CD4-positive, alpha-beta memory T cell (primary cell): ENCODE data around the gene HPF1. TPM values are rescaled to one million over a fixed set of nuclear protein-coding genes. Genes with fewer than 3 reads are reported as not detected.
"Not testable (repeated sequence)": the region's sequence is repeated elsewhere in the genome, so short reads cannot be mapped to it uniquely, and the experiment has no call there.

Experiments used
- CTCF ChIA-PET: fragments of 350-600 bp; sonication (Branson Sonifier 250); formaldehyde crosslinking; loops from one replicate; lab custom pipeline; 2021; ENCODE audit warnings: inconsistent platforms; ENCODE audit not compliant: partially characterized antibody; lab: Charles Lee
- POLR2A ChIA-PET: fragments of 350-600 bp; sonication (Branson Sonifier 250); formaldehyde crosslinking; loops from one replicate; lab custom pipeline; 2021; ENCODE audit not compliant: partially characterized antibody; lab: Charles Lee
- DNase-seq, 5 donors: peaks; one replicate each; pipeline versions ENCODE4 v3.0.0 to v3.0.0-alpha.2; 2020 to 2022; ENCODE audit warnings: mixed read lengths in 1 of 5
- H3K27ac ChIP-seq: one replicate; pipeline ENCODE4 v1.7.0; 2013; ENCODE audit warnings: low read depth, low read length
- H3K27me3 ChIP-seq: 2 replicates; pipeline ENCODE4 v1.7.0; 2013; ENCODE audit warnings: mild to moderate bottlenecking, low read length, moderate library complexity; ENCODE audit not compliant: insufficient read depth
- H3K36me3 ChIP-seq: 2 replicates; pipeline ENCODE4 v1.7.0; 2013; ENCODE audit warnings: mild to moderate bottlenecking, low read length, moderate library complexity; ENCODE audit not compliant: insufficient read depth
- H3K4me1 ChIP-seq: 2 replicates; pipeline ENCODE4 v1.7.0; 2013; ENCODE audit warnings: mild to moderate bottlenecking, low read length, moderate library complexity; ENCODE audit not compliant: insufficient read depth
- H3K4me3 ChIP-seq, 2 donors: one replicate each; pipeline ENCODE4 v1.7.0; 2013; ENCODE audit warnings: low read length in 2 of 2, mild to moderate bottlenecking in 1 of 2
- H3K9me3 ChIP-seq, 2 donors: one replicate each; pipeline ENCODE4 v1.7.0; 2013; ENCODE audit warnings: low read length in 2 of 2, control low read depth in 1 of 2; ENCODE audit not compliant: control insufficient read depth in 1 of 2
- H3K27ac Mint-ChIP-seq, 7 donors: one replicate each; pipeline ENCODE4 v1.8.0; 2020 to 2021; ENCODE audit warnings: mixed read lengths in 7 of 7, mild to moderate bottlenecking in 6 of 7, inconsistent platforms in 3 of 7, moderate library complexity in 3 of 7
- H3K27me3 Mint-ChIP-seq, 2 donors: one replicate each; pipeline ENCODE4 v1.8.0; 2020 to 2021; ENCODE audit warnings: mixed read lengths in 2 of 2
- H3K36me3 Mint-ChIP-seq, 2 donors: one replicate each; pipeline ENCODE4 v1.8.0; 2020 to 2021; ENCODE audit warnings: mixed read lengths in 2 of 2, inconsistent platforms in 1 of 2, mild to moderate bottlenecking in 1 of 2
- H3K4me1 Mint-ChIP-seq, 4 donors: one replicate each; pipeline ENCODE4 v1.8.0; 2020 to 2021; ENCODE audit warnings: mixed read lengths in 4 of 4, mild to moderate bottlenecking in 1 of 4
- H3K4me3 Mint-ChIP-seq, 8 donors: one replicate each; pipeline ENCODE4 v1.8.0; 2020 to 2021; ENCODE audit warnings: mixed read lengths in 8 of 8, mild to moderate bottlenecking in 7 of 8, moderate library complexity in 6 of 8, inconsistent platforms in 3 of 8
- H3K9me3 Mint-ChIP-seq, 8 donors: one replicate each; pipeline ENCODE4 v1.8.0; 2020 to 2021; ENCODE audit warnings: mixed read lengths in 8 of 8, mild to moderate bottlenecking in 5 of 8, inconsistent platforms in 3 of 8, moderate library complexity in 1 of 8
- intact Hi-C: fragments of 100-400 bp; cut with micrococcal nuclease; formaldehyde crosslinking; loops from one replicate; pipeline ENCODE4 v1.15.1; 2023
- polyA plus RNA-seq, 2 donors: library from polyadenylated mRNA; unstranded; fragments of 300-500 nt; fragmentation: Illumina TruSeq; gene quantifications; one replicate each; pipeline ENCODE4 v1.2.3, GENCODE V29; 2021
- total RNA-seq, 2 experiments: library from RNA; stranded (reverse); gene quantifications; one replicate each; pipeline ENCODE4 v1.2.3, GENCODE V29; 2021

HPF1 gene
- total and polyA plus RNA-seq, 4 experiments from 2014 or later, result 14.4 to 49.5 (median 28.4) TPM

DNA sequence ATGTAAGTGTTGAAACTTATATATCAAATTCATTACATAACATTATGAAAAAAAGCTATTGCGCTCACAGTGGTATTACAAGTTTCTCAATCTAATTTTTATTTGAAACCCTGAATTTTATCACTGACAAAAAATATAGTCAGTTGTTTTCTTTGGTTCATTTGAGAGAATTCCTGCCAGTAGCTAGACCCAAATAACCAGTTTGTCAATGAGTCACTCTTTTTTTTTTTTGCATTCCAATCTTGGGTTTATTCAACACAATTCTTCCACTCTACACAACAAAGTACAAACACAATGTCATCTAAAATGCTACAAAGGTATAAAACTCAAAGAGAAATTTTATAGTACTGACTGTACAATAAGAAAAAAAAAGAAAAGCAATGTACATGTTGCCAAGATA is 13.1 kb downstream of the HPF1 start:
- H3K36me3 ChIP-seq, result peaks cover 14% of the 10 kb centered on the region
- H3K4me1 Mint-ChIP-seq, result peaks cover 0 to 6% (median 0%) of the 10 kb centered on the region in 4 donors

DNA sequence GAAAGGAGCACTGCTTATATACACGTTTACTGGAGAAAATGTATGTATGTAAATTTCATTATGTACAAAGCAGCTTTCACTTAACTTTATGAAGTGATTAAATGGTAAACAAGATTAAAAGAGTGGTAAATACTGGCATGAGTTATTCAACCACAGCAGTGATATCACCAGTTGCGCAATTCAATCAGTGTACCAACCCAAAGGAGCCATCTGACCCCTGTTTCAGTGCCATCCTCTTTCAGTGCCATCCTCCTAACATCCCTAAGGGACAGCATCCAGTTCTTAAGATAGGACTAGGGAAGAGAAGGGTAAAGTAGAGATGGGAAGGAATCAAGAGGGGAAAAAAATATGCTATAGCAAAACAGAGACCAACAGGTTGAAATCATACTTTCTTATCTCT is 16.2 kb downstream of the HPF1 start:
- intact Hi-C loops, result no loop called here
- DNase-seq, result no peak
- peak overlapping the region in 1 of 7 donors; percentile 1 for H3K27ac Mint-ChIP-seq
- CTCF ChIA-PET, result interaction anchor here (1.3 kb wide), 1 partner anchor 122 kb away, joined by 3 read pairs; no protein-coding TSS in a partner anchor
- POLR2A ChIA-PET, result no interaction called here
- no peaks in the 10 kb centered on the region for H3K9me3 ChIP-seq
- H3K27me3 ChIP-seq, result no peaks in the 10 kb centered on the region
- no peak overlapping the region for H3K4me3 Mint-ChIP-seq
- H3K36me3 Mint-ChIP-seq, result peaks cover 49 to 55% of the 10 kb centered on the region in 2 donors
- H3K27ac ChIP-seq, result no peak overlapping the region
- no peaks in the 10 kb centered on the region for H3K27me3 Mint-ChIP-seq
- no peak overlapping the region for H3K4me3 ChIP-seq
- no peaks in the 10 kb centered on the region for H3K9me3 Mint-ChIP-seq
- no peaks in the 10 kb centered on the region for H3K36me3 ChIP-seq
- H3K4me1 Mint-ChIP-seq, result peaks cover 0 to 6% (median 0%) of the 10 kb centered on the region in 4 donors
- no peaks in the 10 kb centered on the region for H3K4me1 ChIP-seq

More for the DNA sequence above, 13.1 kb downstream of the HPF1 start:
- Mint-ChIP-seq H3K4me3 (no peak overlapping the region), H3K27ac (peak overlapping the region in 1 of 7 donors; percentile 28), H3K27me3 (no peaks in the 10 kb centered on the region), H3K36me3 (peaks cover 35 to 46% of the 10 kb centered on the region in 2 donors), H3K9me3 (no peaks in the 10 kb centered on the region)
- Histone ChIP-seq H3K9me3 (no peaks in the 10 kb centered on the region), H3K4me3 (no peak overlapping the region), H3K4me1 (no peaks in the 10 kb centered on the region), H3K27me3 (no peaks in the 10 kb centered on the region), H3K27ac (no peak overlapping the region)
- no peak for DNase-seq
- CTCF ChIA-PET, result interaction anchor here (0.6 kb wide), 1 partner anchor 734 kb away, joined by 3 read pairs; the partner anchor contains the start of gene CBR4
- intact Hi-C loops, result no loop called here
- POLR2A ChIA-PET, result no interaction called here

DNA sequence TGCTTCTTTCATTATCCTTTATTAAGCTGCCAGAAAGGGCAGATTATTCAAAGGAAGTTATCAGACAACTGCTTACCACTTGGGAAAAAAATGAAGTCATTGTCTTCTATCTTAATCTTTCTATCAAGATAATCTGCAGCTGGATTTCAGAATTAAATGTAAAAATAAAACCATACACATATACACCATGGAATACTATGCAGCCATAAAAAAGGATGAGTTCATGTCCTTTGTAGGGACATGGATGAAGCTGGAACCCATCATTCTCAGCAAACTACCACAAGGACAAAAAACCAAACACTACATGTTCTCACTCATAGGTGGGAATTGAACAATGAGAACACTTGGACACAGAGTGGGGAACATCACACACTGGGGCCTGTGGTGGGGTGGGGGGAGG is 19.1 kb downstream of the HPF1 start:
- H3K36me3 ChIP-seq, H3K4me3 ChIP-seq, DNase-seq, H3K4me1 ChIP-seq, H3K27me3 Mint-ChIP-seq, H3K27ac ChIP-seq, H3K4me1 Mint-ChIP-seq, intact Hi-C loops, H3K9me3 ChIP-seq, H3K27me3 ChIP-seq, H3K4me3 Mint-ChIP-seq, H3K9me3 Mint-ChIP-seq, POLR2A ChIA-PET: not testable (repeated sequence)
- CTCF ChIA-PET, result interaction anchor here (1.5 kb wide), 1 partner anchor 12 kb away, joined by 3 read pairs; no protein-coding TSS in a partner anchor
- peaks cover 46 to 48% of the 10 kb centered on the region in 2 donors for H3K36me3 Mint-ChIP-seq
- H3K27ac Mint-ChIP-seq, result peak overlapping the region in 1 of 7 donors; percentile 86

DNA sequence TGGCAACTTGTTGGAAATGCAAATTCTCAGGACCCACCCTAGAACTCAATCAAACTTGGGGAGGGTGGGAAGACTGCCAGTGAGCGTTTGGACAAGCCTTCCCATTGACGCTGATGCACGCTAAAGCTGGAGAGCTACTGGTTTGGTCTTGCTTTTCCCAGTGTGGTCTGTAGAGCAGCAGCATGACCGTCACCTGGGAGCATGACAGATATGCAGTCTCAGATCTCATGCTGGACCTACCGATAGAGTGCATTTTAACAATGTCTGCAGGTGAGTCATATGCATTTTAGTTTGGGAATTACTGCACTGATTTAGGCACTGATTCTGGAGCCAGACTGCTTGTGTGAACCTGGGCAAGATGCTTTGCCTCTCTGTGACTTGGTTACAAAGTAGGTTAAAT is 27.2 kb downstream of the HPF1 start:
- no peaks in the 10 kb centered on the region for H3K27me3 Mint-ChIP-seq
- ChIA-PET POLR2A (no interaction called here), CTCF (interaction anchor here (1.2 to 1.3 kb wide), 2 partner anchors 31 to 80 kb away, joined by 3 to 4 read pairs; no protein-coding TSS in a partner anchor)
- H3K4me1 Mint-ChIP-seq, result peaks cover 0 to 2% (median 0%) of the 10 kb centered on the region in 4 donors
- intact Hi-C loops, result no loop called here
- Histone ChIP-seq H3K36me3 (peaks cover 10% of the 10 kb centered on the region), H3K27ac (no peak overlapping the region), H3K4me3 (no peak overlapping the region), H3K27me3 (no peaks in the 10 kb centered on the region), H3K9me3 (no peaks in the 10 kb centered on the region), H3K4me1 (no peaks in the 10 kb centered on the region)
- H3K4me3 Mint-ChIP-seq, result no peak overlapping the region
- H3K9me3 Mint-ChIP-seq, result no peaks in the 10 kb centered on the region
- no peak for DNase-seq
- peaks cover 22 to 39% of the 10 kb centered on the region in 2 donors for H3K36me3 Mint-ChIP-seq
- H3K27ac Mint-ChIP-seq, result peak overlapping the region in 1 of 7 donors; percentile 7

DNA sequence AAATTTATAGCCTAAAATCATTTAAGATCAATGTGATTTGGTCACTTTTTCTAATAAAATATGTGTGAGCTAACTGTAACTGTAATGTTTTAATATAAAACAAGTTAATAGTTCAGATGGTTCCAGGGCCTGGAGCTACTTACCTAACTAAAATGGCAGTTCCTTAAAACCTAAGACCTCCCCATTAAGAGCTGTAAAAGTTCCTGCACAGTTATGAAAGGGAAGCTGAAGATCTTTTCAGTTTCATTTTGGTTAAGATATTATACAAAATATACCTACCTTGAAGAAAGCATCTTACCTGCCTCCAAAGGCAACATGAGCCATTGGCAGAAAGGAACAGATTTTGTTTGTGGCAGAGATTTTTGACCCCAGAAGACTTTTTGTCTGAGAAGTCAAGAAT is 30.1 kb downstream of the HPF1 start:
- H3K9me3 ChIP-seq, result no peaks in the 10 kb centered on the region
- no peaks in the 10 kb centered on the region for H3K9me3 Mint-ChIP-seq
- no peak overlapping the region for H3K4me3 Mint-ChIP-seq
- peaks cover 10% of the 10 kb centered on the region for H3K36me3 ChIP-seq
- no peaks in the 10 kb centered on the region for H3K4me1 ChIP-seq
- DNase-seq, result no peak
- intact Hi-C loops, result no loop called here
- peaks cover 0 to 2% (median 0%) of the 10 kb centered on the region in 4 donors for H3K4me1 Mint-ChIP-seq
- peaks cover 20 to 32% of the 10 kb centered on the region in 2 donors for H3K36me3 Mint-ChIP-seq
- no peak overlapping the region for H3K27ac ChIP-seq
- CTCF ChIA-PET, result interaction anchor here (1.4 to 2.5 kb wide), 2 partner anchors 11 to 114 kb away, joined by 3 to 8 read pairs; partner anchors contain the start of gene NEK1
- no peaks in the 10 kb centered on the region for H3K27me3 ChIP-seq
- POLR2A ChIA-PET, result interaction anchor here (0.6 kb wide), 1 partner anchor 31 kb away, joined by 3 read pairs; no protein-coding TSS in a partner anchor
- H3K27ac Mint-ChIP-seq, result no peak overlapping the region
- no peak overlapping the region for H3K4me3 ChIP-seq
- no peaks in the 10 kb centered on the region for H3K27me3 Mint-ChIP-seq

DNA sequence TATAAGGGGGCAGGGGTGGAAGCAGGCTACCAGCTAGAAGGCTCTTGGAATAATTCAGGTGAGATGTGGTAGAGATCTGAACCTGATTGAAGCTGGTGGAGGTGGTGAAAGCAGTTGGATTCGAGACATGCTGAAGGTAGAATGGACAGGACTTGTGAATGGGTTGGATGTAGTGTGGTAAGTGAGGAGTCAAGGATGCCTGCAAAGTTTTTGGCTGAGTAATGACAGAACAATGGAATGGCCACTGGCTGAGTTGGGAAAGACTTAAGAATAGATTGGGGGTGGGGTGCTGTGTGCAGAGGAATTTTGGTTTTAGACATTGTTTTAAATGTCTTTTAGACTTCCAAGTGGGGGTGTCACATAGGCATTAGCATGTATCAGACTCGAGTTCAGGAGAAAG is 33.5 kb downstream of the HPF1 start:
- Mint-ChIP-seq H3K4me1 (peaks cover 4 to 14% (median 6%) of the 10 kb centered on the region in 4 donors), H3K27me3 (no peaks in the 10 kb centered on the region), H3K9me3 (no peaks in the 10 kb centered on the region), H3K27ac (no peak overlapping the region), H3K36me3 (peaks cover 3 to 27% of the 10 kb centered on the region in 2 donors), H3K4me3 (no peak overlapping the region)
- Histone ChIP-seq H3K4me3 (no peak overlapping the region), H3K9me3 (no peaks in the 10 kb centered on the region), H3K36me3 (no peaks in the 10 kb centered on the region), H3K4me1 (no peaks in the 10 kb centered on the region), H3K27ac (no peak overlapping the region), H3K27me3 (no peaks in the 10 kb centered on the region)
- ChIA-PET CTCF (interaction anchor here (1.3 to 1.4 kb wide), 2 partner anchors 108 to 111 kb away, joined by 3 to 6 read pairs; partner anchors contain the start of gene NEK1), POLR2A (no interaction called here)
- DNase-seq, result no peak
- intact Hi-C loops, result no loop called here

DNA sequence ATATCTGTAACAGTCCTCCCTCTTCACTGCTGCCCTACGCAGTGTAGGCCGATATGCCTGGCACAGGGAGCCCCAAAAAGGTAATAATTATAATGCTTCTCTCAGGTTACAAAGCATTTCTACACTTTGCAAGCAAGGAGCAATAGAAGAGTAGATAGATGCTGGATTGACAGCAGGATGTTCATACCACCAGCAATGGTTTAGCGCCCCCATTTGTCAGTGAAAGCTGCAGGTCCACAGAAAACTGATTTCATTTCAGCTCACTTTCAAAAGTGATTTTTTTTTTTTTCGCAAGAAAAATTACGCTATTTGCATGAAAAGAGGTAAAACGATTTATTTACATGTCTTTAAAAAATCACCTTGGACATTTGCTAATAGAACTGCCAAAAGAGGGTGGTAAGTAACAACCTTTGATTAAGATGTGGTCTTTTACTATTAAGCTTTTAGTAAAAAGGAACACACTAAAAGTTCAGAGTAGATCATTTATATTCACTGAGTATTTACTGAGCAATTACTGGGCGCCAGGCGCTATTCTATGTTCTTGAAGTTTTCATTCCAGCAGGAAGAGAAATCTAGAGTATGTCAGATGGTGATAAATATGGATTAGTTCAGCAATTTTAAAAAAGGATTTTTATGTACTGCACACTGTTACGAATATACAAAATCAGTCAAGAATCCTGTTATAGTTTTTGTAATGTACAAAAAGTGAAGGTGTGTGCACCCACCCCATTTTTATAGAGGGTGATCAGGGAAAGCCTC is 34.4 kb downstream of the HPF1 start:
- no peaks in the 10 kb centered on the region for H3K27me3 ChIP-seq
- H3K9me3 ChIP-seq, result no peaks in the 10 kb centered on the region
- intact Hi-C loops, result loop anchor here (2.0 kb wide), 1 partner anchor 111 kb away; the partner anchor contains the start of gene NEK1
- H3K4me1 ChIP-seq, result no peaks in the 10 kb centered on the region
- Mint-ChIP-seq H3K4me1 (peaks cover 4 to 14% (median 6%) of the 10 kb centered on the region in 4 donors), H3K4me3 (no peak overlapping the region), H3K27ac (peak overlapping the region in 2 of 7 donors; percentile 17 to 30), H3K9me3 (no peaks in the 10 kb centered on the region), H3K27me3 (no peaks in the 10 kb centered on the region), H3K36me3 (peaks cover 9 to 28% of the 10 kb centered on the region in 2 donors)
- POLR2A ChIA-PET, result no interaction called here
- no peaks in the 10 kb centered on the region for H3K36me3 ChIP-seq
- CTCF ChIA-PET, result interaction anchor here (0.7 to 1.5 kb wide), 4 partner anchors 11 to 111 kb away, joined by 3 to 6 read pairs (median 3); partner anchors contain the start of gene NEK1
- H3K27ac ChIP-seq, result no peak overlapping the region
- H3K4me3 ChIP-seq, result no peak overlapping the region
- DNase-seq, result no peak
